Right lobe of liver (tissue), 6 donors: ENCODE measurements around the gene MYADML2. TPM values are rescaled to one million over a fixed set of nuclear protein-coding genes. Genes with fewer than 3 reads are reported as not detected.

Experiments
- ATAC-seq, 4 donors: fragments of 200-7000 bp; cut with Tn5 transposase; one replicate each; pipeline ENCODE4 v1.9.1; 2020; ENCODE audit warnings: mild to moderate bottlenecking in 4 of 4, moderate library complexity in 4 of 4
- DNase-seq, 3 donors: peaks; one replicate each; pipeline ENCODE4 v3.0.0-alpha.2; 2020
- H3K27ac ChIP-seq, 3 donors: fragments of 200-600 bp; one replicate each; pipeline ENCODE4 v1.8.0; 2022
- H3K27me3 ChIP-seq, 2 donors: fragments of 200-600 bp; one replicate each; pipeline ENCODE4 v1.8.0; 2022
- H3K36me3 ChIP-seq, 4 donors: fragments of 200-600 bp; sonication (generic) in 1 of 4; one replicate each; pipeline versions ENCODE4 v1.5.1 to v1.8.0; 2017 to 2022; ENCODE audit warnings: control low read depth in 1 of 4
- H3K4me1 ChIP-seq, 4 donors: fragments of 200-600 bp; sonication (generic) in 1 of 4; one replicate each; pipeline versions ENCODE4 v1.5.1 to v1.8.0; 2017 to 2022; ENCODE audit warnings: control low read depth in 1 of 4
- H3K4me3 ChIP-seq, 3 donors: fragments of 200-600 bp; one replicate each; pipeline ENCODE4 v1.8.0; 2022
- H3K9me3 ChIP-seq, 4 donors: fragments of 200-600 bp; sonication (generic) in 1 of 4; one replicate each; pipeline versions ENCODE4 v1.5.1 to v1.8.0; 2017 to 2022; ENCODE audit warnings: control low read depth in 1 of 4
- CTCF ChIP-seq, 4 donors: fragments of 200-600 bp in 3 of 4; fragments of 450-650 bp in 1 of 4; IDR thresholded peaks; one replicate each; pipeline versions ENCODE4 v1.5.1 to v1.8.0; 2016 to 2022; ENCODE audit warnings: antibody characterized with exemption in 4 of 4, mild to moderate bottlenecking in 2 of 4
- POLR2A ChIP-seq: fragments of 450-650 bp; IDR thresholded peaks from one replicate; pipeline ENCODE4 v1.6.1; 2017; ENCODE audit warnings: antibody characterized with exemption, mild to moderate bottlenecking
- WGBS: methylation state at CpG from one replicate; pipeline ENCODE4 v1.1.6; 2018; ENCODE audit warnings: low coverage, low lambda C conversion rate; ENCODE audit not compliant: insufficient coverage; ENCODE audit errors: missing lambda C conversion rate; 5-methylcytosine and 5-hydroxymethylcytosine counted together
- intact Hi-C, 2 donors: fragments of 100-400 bp; cut with DNase I; formaldehyde crosslinking; loops; one replicate each; pipeline versions ENCODE4 v1.11.2 to v1.14.1; 2022
- total RNA-seq, 6 experiments: library from RNA; depleted of rRNA in 2 of 6; stranded (reverse); fragments of >200 nt in 2 of 6; fragmentation: NEBNext Ultra II Directional in 3 of 6; extraction: Animal tissue kit (Norgen Biotek cat#: 25700) in 3 of 6; gene quantifications; one replicate each; pipeline versions ENCODE4 v1.1.0 to v1.2.4, GENCODE V29; 2016 to 2023
- donor health status: DM: no; HTN: yes; CAD: no.
- donor health status: DM: no; HTN: no; CAD: no.
- donor health status: DM: no; HTN: no; CAD: no.
- donor health status: DM: no; HTN: yes; CAD: no.
- donor health status: DM: no; HTN: yes; CAD: no.

MYADML2 gene
- total RNA-seq, 6 experiments from 2014 or later: not detected

GRCh38 chr17:81961521-81962498 lies 14.8 kb upstream of the MYADML2 start:
- Histone ChIP-seq H3K4me3 (no peak overlapping the region), H3K36me3 (no peaks in the 10 kb centered on the region), H3K27ac (no peak overlapping the region), H3K27me3 (no peaks in the 10 kb centered on the region), H3K9me3 (no peaks in the 10 kb centered on the region), H3K4me1 (peaks cover 0 to 14% (median 0%) of the 10 kb centered on the region in 4 donors)
- WGBS: 22% methylated on average over 20 of the region's 82 CpGs
- TF ChIP-seq CTCF (IDR thresholded peaks at IDR 0.05): no peak
- ATAC-seq: no peak
- intact Hi-C loops: loop anchor here in 1 of 2 donors (5.0 kb wide), 1 partner anchor 55 kb away; no protein-coding TSS in a partner anchor
- no peak for DNase-seq

DNA sequence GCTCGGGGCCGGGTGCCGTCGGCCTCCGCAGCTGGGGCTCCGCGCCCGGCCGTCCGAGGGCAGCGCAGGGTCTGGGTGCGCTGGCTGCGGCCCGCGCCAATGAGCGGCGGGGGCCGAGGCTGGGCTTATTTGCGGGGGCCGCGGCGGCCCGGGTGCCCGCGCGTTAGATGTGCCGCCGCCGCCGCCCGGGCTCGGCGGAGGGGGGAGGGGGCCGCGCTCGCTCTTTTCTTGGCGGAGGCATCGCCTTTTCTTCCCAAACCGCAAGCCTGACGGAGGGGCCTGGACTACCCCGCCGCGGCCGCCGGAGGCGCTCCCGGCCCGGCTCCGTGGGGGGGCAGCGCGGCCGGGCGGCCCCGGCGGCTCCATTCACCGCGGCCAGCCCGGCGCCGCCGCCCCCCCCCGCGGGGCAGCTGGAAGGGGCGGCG lies 14.1 kb upstream of the MYADML2 start, which contains the start of gene NOTUM:
Gene NOTUM, minus strand, starts transcription at position 101 of the 425 bp plus-strand sequence. CDS start 278 bp downstream, outside the sequence.
- no peak for DNase-seq

GRCh38 chr17:81960130-81960958 lies 13.3 kb upstream of the MYADML2 start:
- Histone ChIP-seq H3K27me3 (no peaks in the 10 kb centered on the region), H3K36me3 (no peaks in the 10 kb centered on the region), H3K4me1 (peaks cover 0 to 14% (median 0%) of the 10 kb centered on the region in 4 donors), H3K4me3 (peak overlapping the region; percentile 43 to 70 (median 64)), H3K27ac (peak overlapping the region in 2 of 3 donors; percentile 10 to 37), H3K9me3 (no peaks in the 10 kb centered on the region)
- DNase-seq (peak; percentile 78 to 88 (median 88)), ATAC-seq (peak; percentile 78 to 87 (median 82))
- TF ChIP-seq CTCF (IDR thresholded peaks at IDR 0.05) (no peak), POLR2A (no peak)
- intact Hi-C loops: loop anchor here in 1 of 2 donors (5.0 kb wide), 1 partner anchor 57 kb away; no protein-coding TSS in a partner anchor
- WGBS: 0% methylated on average over 5 of the region's 98 CpGs

More for the DNA sequence above, 14.1 kb upstream of the MYADML2 start, which contains the start of gene NOTUM:
- Histone ChIP-seq H3K4me3 (peak within 1 kb of the TSS; percentile 43 to 70 (median 64)), H3K27ac (peak within 1 kb of the TSS in 2 of 3 donors; percentile 10 to 37), H3K9me3 (no peaks in the 10 kb centered on the region), H3K4me1 (peaks cover 0 to 14% (median 0%) of the 10 kb centered on the region in 4 donors), H3K27me3 (no peaks in the 10 kb centered on the region), H3K36me3 (no peaks in the 10 kb centered on the region)
- intact Hi-C loops: loop anchor here in 1 of 2 donors (5.0 kb wide), 1 partner anchor 56 kb away; no protein-coding TSS in a partner anchor
- WGBS: no CpG with 5 or more reads among the region's 65 CpGs
- ATAC-seq: no peak
- peak in 2 of 4 donors; percentile 23 to 24 for TF ChIP-seq CTCF (IDR thresholded peaks at IDR 0.05)
- no peak for TF ChIP-seq POLR2A
